NCI-H2196 treated with DMSO at 0.1 percent for 48 hours (cell line): Measurements from ENCODE around the gene ACSM5.
"Not testable (repeated sequence)": the region's sequence is repeated elsewhere in the genome, so short reads cannot be mapped to it uniquely, and the experiment has no call there.

ENCODE experiments used
- DNase-seq: peaks from one replicate; lab custom pipeline; 2025; ENCODE audit not compliant: unreplicated experiment; lab: John Stamatoyannopoulos, UW

ACSM5 gene

GRCh38 chr16:20446652-20447393 lies 37.5 kb downstream of the ACSM5 start:
- not testable (repeated sequence) for DNase-seq

DNA sequence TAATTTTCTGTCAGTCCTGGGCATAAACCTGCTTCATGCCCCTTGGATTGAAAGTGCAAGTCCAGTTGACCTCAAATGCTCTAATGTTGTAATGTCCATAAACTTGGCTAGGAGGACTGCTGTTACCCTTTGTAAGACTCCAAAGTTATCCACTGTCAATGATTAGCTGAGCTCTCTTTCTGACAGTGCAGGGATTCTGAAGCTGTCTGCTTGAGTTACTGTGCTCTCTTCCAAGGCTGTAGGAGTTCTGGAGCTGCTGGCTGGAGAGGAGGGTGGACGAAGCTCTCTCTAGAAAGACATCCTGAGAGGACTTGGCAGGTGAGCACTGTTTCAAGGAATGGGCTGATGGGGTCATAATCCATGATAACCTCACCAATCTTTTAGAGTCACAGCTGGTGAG lies 42.0 kb downstream of the ACSM5 start, which contains the start of gene ACSM2A:
Gene ACSM2A, plus strand, starts transcription at position 158 of the 400 bp plus-strand sequence. CDS start 8,594 bp downstream, outside the sequence.
- DNase-seq: not testable (repeated sequence)

DNA sequence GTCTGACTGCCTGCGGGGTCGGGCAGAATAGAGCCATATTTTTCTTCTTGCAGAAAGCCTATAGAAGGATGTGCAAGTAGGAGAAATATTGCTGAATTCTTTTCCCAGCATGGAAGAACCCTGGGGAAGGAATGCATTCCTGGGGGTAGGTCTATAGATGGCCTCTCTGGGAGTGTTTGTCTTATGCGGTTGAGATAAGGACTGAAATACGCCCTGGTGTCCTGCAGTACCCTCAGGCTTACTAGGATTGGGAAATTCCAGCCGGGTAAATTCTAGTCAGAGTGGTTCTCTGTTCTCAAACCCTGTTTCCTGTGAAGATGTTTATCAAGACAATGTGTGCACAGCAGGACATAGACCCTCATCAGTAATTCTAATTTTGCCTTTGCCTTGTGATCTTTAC lies 44.3 kb downstream of the ACSM5 start:
- DNase-seq: not testable (repeated sequence)

- DNase-seq: not testable (repeated sequence)
These were observed 49.9 kb downstream of the ACSM5 start for GRCh38 chr16:20459227-20459626.

GRCh38 chr16:20460313-20460712 lies 51.0 kb downstream of the ACSM5 start:
- not testable (repeated sequence) for DNase-seq

DNA sequence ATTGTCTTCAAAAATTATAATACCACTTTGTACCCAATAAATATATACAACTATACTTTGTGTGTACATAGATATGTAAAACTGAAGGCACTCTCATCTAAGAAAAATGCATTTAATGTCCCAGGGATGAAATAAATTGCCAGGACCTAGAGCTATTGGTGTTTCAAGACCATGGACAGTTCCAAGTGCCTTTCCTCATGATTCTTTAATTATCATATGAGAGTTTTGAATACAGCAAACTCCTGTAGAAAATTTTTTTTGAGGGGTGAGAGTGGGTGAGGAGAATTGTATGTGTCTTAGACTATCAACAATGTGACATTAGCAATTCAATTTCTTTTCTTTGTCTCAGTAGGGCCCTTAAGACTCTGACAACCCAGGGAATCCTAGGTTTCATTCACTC lies 59.6 kb downstream of the ACSM5 start:
- not testable (repeated sequence) for DNase-seq

DNA sequence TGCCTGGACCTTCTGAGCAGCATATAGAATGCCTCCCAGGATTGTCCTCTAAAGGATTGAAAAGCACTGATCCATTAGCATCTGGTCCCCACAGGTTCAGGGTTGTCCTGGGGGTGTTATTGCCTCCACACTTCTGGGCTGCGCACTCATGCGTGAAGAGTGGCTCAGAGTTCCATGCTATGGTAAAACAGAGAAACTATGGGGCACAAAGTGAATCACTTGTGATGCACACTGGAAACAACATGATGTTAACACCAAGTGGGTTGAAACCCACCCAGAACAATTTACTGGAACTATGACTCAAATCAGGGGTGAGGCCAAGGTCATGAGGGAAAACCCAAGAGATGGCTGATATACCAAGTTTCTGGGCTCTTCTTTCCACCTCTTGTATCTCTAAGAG lies 60.6 kb downstream of the ACSM5 start:
- DNase-seq: not testable (repeated sequence)

DNA sequence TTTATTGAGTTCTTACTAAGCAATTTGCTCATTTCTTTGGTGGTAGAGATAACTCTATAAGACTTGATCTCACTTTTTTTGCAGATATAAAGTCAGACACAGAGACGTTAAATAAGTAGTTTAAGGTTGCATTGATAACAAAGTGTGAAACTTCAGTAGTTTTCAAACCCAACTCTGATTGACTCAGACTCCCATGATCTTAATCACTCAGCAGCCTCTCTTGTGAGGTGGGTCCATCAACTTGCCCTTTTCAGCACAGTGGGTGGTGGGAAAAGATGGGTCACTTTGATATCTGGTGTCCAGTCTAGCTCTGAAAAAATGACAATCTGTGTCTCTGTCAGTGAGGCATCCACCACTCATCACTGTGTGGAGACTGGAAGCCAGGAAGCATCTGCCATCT lies 61.4 kb downstream of the ACSM5 start:
- not testable (repeated sequence) for DNase-seq

GRCh38 chr16:20477188-20477744 lies 67.9 kb downstream of the ACSM5 start:
- DNase-seq: not testable (repeated sequence)

DNA sequence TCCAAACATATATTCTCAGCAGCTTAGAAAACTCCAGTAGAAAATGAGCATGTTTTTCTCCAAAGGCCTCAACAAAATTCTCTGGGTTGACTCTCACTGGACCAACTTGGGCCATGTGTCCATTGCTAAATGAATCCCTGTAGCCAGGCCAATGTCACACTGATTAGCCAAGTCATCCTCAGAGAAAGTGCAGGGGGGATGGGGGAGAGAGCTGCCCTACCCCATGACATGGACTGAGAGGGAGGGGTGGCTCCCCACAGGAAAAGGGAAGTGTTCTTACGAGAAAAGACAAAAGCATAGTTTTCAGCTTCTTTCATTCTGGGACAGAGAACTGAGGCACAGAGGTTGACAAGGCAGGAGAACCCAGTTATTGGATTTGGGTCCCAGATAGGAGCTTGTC lies 74.7 kb downstream of the ACSM5 start:
- not testable (repeated sequence) for DNase-seq

DNA sequence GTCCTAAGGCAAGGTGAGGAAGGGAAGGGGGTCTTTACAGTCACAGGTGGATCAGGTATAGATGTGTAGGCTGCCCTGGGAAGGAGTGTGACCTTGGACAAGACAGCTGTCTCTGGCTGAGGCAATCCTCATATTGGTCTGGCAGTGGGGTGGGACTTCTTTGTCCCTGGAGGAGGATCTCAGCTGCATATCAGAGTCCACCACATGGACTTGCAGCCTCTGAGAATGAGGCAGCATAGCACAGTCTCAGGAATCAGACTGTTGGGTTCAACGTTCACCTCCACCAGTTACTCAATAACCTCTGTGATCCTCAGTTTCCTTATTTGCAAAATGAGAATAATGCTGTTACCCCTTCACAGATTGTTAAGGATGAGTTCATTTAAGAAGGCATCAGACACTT lies 75.4 kb downstream of the ACSM5 start:
- no peak for DNase-seq

GRCh38 chr16:20485408-20485807 lies 76.1 kb downstream of the ACSM5 start:
- no peak for DNase-seq
